DMS53 treated with DMSO at 0.1 percent for 48 hours (cell line): ENCODE results near the gene FAM174B.

Experiments used
- DNase-seq: peaks from one replicate; lab custom pipeline; 2025; ENCODE audit not compliant: unreplicated experiment; lab: John Stamatoyannopoulos, UW

Gene FAM174B

GRCh38 chr15:92643849-92644815, 11.4 kb downstream of the FAM174B start:
- peak; percentile 17 for DNase-seq

GRCh38 chr15:92638709-92639365, 16.7 kb downstream of the FAM174B start:
- peak; percentile 82 for DNase-seq

- peak; percentile 91 for DNase-seq
Observed at GRCh38 chr15:92638291-92638708, 17.3 kb downstream of the FAM174B start.

GRCh38 chr15:92637626-92638025, 17.9 kb downstream of the FAM174B start:
- no peak for DNase-seq

- DNase-seq = peak; percentile 59
Observed at GRCh38 chr15:92636908-92637481, 18.6 kb downstream of the FAM174B start.

GRCh38 chr15:92636401-92636907, 19.1 kb downstream of the FAM174B start:
- DNase-seq = no peak

- DNase-seq = no peak
Observed at GRCh38 chr15:92634671-92635201, 20.8 kb downstream of the FAM174B start.

- DNase-seq = no peak
Observed at GRCh38 chr15:92634060-92634459, 21.5 kb downstream of the FAM174B start.

GRCh38 chr15:92633418-92633817, 22.2 kb downstream of the FAM174B start:
- no peak for DNase-seq

GRCh38 chr15:92633001-92633400, 22.6 kb downstream of the FAM174B start:
- DNase-seq = no peak

- no peak for DNase-seq
Observed at GRCh38 chr15:92631721-92632120, 23.9 kb downstream of the FAM174B start.

GRCh38 chr15:92629975-92630626, 25.5 kb downstream of the FAM174B start:
- no peak for DNase-seq

GRCh38 chr15:92629276-92629974, 26.1 kb downstream of the FAM174B start:
- no peak for DNase-seq

GRCh38 chr15:92627014-92627413, 28.6 kb downstream of the FAM174B start:
- DNase-seq = no peak

- DNase-seq = no peak
Observed at GRCh38 chr15:92625251-92625980, 30.2 kb downstream of the FAM174B start.

- peak; percentile 38 for DNase-seq
Observed at GRCh38 chr15:92624401-92624991, 31.1 kb downstream of the FAM174B start.

- DNase-seq = peak; percentile 90
Observed at GRCh38 chr15:92623435-92623834, 32.1 kb downstream of the FAM174B start.

GRCh38 chr15:92621972-92622533, 33.5 kb downstream of the FAM174B start:
- no peak for DNase-seq

- no peak for DNase-seq
Observed at GRCh38 chr15:92620991-92621390, 34.6 kb downstream of the FAM174B start.
